Choroid plexus epithelial cell (primary cell): Measurements from ENCODE around the gene KCNK6.

Source experiments
- DNase-seq: peaks from one replicate; pipeline ENCODE4 v3.0.0-alpha.2; 2010; ENCODE audit warnings: low read depth
- H3K4me3 ChIP-seq: 2 replicates; pipeline ENCODE4 v1.5.1; 2011; ENCODE audit warnings: low read depth, mild to moderate bottlenecking, control low read depth, low read length, moderate library complexity
- CTCF ChIP-seq: conservative IDR thresholded peaks from 2 replicates; pipeline ENCODE4 v1.5.1; 2011; ENCODE audit warnings: low read depth, mild to moderate bottlenecking, control low read depth, inconsistent platforms, low read length, moderate library complexity

Gene KCNK6

GRCh38 chr19:38319421-38320258 is at the start of gene KCNK6:
KCNK6 (plus strand) TSS chr19:38319845; CDS start chr19:38319951, 106 bp downstream.
- TF ChIP-seq CTCF = no peak
- DNase-seq = peak; percentile 15
- H3K4me3 ChIP-seq = peak within 1 kb of the TSS; percentile 60

- peak; percentile 54 for DNase-seq
Measured at GRCh38 chr19:38270587-38271167, 49.0 kb upstream of the KCNK6 start.

DNA sequence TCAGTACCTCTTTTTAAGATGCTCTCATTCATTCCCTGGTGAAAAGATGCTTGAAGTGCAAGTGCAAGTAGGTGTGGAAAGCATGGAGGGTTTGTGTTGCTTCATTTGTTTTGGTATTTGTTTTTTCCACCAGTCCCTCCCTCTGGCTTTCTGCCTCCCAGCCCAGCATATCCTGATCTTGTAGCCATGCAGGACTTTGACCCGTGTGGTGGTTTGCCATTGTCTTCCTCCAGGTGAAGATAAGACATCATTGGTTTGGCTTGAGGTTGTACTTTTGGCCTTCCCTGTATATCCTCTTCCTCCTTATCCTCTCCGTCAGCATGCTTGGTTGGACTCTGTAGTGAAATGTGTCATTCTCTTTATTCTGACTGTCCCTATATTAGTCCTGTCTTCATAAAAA is 46.1 kb upstream of the KCNK6 start:
- DNase-seq = no peak

More at GRCh38 chr19:38270587-38271167, 49.0 kb upstream of the KCNK6 start:
- no peak for TF ChIP-seq CTCF
- no peak overlapping the region for H3K4me3 ChIP-seq

DNA sequence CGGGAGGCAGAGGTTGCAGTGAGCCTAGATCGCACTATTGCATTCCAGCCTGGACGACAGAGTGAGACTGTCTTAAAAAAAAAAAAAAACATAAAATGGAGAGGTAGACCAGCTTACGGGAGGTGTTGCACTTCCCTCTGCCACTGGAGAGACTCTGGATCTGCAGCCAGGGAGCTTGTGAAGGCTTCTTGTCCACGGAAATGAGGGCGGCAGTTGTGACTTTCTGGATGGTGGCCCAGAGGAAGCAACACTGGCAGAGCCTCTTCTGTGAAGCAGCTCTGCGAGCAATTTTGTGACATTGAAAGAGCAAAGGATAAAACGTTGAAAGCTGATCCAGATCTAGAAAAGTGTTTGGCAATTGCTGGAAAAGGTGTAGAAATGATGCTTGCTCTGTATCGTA is 44.9 kb upstream of the KCNK6 start:
- TF ChIP-seq CTCF = no peak
- DNase-seq = no peak
- no peak overlapping the region for H3K4me3 ChIP-seq

More for the DNA sequence above, 46.1 kb upstream of the KCNK6 start:
- no peak for TF ChIP-seq CTCF
- no peak overlapping the region for H3K4me3 ChIP-seq

GRCh38 chr19:38276942-38277517 is 42.6 kb upstream of the KCNK6 start:
- no peak for DNase-seq
- no peak overlapping the region for H3K4me3 ChIP-seq
- TF ChIP-seq CTCF = no peak

GRCh38 chr19:38277549-38277948 is 42.1 kb upstream of the KCNK6 start:
- H3K4me3 ChIP-seq = no peak overlapping the region
- DNase-seq = peak; percentile 47
- no peak for TF ChIP-seq CTCF
